ENCODE results near the gene FALEC. TPM values are rescaled to one million over a fixed set of nuclear protein-coding genes. Genes with fewer than 3 reads are reported as not detected.

Gene FALEC
- total RNA-seq, 2 experiments from 2014 or later: not detected

DNA sequence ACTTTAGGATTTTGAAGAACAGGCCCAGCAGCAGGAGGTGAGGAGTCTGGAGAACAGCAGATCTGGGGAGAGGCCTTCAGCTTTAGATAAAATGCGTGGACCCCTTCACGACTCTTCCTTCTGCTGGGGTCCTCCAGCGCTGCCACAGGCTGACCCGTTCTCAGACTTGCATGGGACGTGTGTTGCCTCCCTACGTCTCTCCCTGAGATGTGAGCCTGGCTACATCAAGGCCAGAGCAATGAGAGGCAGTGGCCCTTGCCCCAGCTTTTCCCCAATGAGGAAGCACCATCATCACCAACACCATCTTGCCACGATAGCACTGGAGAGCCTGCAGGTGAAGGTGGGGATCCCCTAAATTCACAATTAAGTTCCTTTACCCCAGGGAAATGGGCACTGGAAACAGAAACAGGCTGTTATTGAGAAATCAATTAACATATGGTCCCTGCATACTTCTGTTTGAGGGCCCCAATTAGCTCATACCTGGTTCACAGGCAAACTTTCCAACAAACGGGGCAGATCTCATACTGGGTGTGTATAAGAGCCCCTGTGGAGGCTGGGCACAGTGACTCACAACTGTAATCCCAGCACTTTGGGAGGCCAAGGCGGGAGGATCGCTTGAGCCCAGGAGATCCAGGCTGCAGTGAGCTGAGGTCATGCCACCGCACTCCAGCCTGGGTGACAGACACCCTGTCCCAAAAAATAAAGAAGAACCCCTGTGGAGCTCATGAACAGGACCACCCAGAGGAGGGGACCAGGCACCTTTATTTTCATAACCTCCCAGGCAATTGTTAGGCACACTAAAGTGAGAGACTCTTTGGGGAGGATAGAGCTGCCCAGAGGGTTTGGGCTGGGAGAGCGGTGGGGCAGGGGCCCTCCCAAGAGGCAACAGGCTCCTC is 21.5 kb downstream of the FALEC start:
- intact Hi-C loops (cut with micrococcal nuclease): no loop called here
- Mint-ChIP-seq H3K36me3 (ENCODE audit: low read depth) (no peaks in the 10 kb centered on the region), H3K4me1 (ENCODE audit: low read depth) (no peaks in the 10 kb centered on the region), H3K27me3 (no peaks in the 10 kb centered on the region), H3K9me3 (no peaks in the 10 kb centered on the region), H3K27ac (no peak overlapping the region), H3K4me3 (no peak overlapping the region)
- ChIA-PET CTCF (interaction anchor here (1.2 to 2.4 kb wide), 2 partner anchors 12 to 23 kb away, joined by 3 to 10 read pairs; partner anchors contain the start of gene ADAMTSL4), POLR2A (interaction anchor here (0.7 to 0.8 kb wide), 2 partner anchors 11 to 21 kb away, joined by 3 read pairs; no protein-coding TSS in a partner anchor)
- no peak for TF ChIP-seq CTCF (IDR thresholded peaks at IDR 0.05)
- DNase-seq (no peak), ATAC-seq (no peak)

DNA sequence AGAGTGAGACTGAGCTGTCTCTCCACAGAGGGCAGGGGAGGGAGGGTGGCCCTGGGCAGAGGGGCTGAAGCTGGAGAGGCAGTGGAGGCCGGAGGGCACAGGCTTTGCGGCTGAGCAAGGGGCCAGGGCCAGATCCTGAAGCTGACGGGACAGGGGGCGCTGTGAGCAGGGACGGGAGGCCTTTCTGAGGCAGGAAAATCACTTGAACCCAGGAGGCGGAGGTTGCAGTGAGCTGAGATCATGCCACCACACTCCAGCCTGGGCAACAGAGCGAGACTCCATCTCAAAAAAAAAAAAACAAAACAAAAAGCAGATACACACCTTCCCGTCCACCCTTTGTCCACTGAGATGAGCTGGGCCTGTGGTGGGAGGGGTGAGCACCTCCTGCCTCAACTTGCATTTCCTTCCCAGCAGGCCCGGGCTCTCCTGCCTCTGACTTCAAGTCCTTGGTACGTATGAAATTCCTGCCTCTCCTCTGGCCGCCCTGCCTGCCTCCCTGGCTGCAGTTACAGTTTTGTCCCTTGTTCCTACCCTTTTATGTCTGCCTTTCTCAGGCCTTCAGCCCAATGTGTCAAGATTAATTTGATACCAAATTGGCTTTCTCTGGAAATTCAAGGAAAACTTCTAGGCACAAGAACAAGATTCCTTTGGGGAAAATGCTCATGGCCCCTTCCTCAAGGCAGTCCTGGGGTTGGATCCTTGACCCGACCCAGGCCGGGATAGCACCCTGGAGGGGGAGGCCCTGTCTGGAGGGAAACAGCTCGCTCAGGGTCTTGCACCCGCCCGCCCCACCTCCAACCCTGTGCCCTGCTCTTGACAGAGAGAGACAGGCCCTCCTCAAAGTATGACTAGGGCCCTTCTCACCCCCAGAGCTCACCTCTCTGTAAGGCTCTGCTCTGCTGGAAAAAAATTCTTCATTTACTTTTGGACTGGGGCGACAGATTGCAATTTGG is 22.5 kb downstream of the FALEC start:
- no peaks in the 10 kb centered on the region for H3K36me3 Mint-ChIP-seq (ENCODE audit: low read depth)
- H3K4me1 Mint-ChIP-seq (ENCODE audit: low read depth): no peaks in the 10 kb centered on the region
- ATAC-seq: no peak
- POLR2A ChIA-PET: no interaction called here
- H3K9me3 Mint-ChIP-seq: no peaks in the 10 kb centered on the region
- intact Hi-C loops (cut with micrococcal nuclease): no loop called here
- no peak overlapping the region for H3K4me3 Mint-ChIP-seq
- H3K27me3 Mint-ChIP-seq: no peaks in the 10 kb centered on the region
- CTCF ChIA-PET: interaction anchor here (1.2 kb wide), 1 partner anchor 11 kb away, joined by 3 read pairs; the partner anchor contains the start of gene ADAMTSL4
- no peak for DNase-seq
- no peak for TF ChIP-seq CTCF (IDR thresholded peaks at IDR 0.05)
- no peak overlapping the region for H3K27ac Mint-ChIP-seq

DNA sequence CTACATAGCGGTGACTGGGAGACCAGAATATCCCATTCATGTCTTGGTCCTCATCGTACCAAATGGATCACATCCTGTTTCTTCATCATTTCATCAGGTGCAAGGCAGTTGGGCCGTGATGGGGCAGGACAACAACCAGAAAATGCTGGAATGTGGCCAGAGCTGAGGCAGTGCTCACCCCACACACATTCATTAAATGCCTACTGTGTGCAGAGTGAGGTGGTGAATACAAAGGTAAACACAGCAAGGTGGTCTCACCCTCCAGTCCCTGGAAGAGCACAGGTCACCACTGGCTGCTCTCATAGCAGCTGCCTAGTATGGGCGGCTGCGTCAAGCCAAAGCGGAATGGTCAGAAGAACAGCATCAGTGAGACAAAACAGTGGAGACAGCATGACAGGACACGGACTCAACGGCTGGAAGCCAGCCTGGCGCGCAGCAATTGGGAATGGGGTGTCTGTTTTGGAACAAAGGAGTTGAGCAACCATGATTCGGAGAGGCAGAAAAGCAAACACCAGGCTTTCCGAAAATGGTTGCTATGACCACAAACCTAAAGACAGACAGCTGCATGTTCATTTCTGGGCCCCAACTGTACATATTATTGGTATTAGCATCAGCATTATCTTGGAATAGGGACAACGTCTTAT is 28.1 kb downstream of the FALEC start:
- intact Hi-C loops (cut with micrococcal nuclease): no loop called here
- no peak for DNase-seq
- no peaks in the 10 kb centered on the region for H3K36me3 Mint-ChIP-seq (ENCODE audit: low read depth)
- CTCF ChIA-PET: interaction anchor here (1.2 to 3.5 kb wide), 3 partner anchors 11 to 25 kb away, joined by 3 to 16 read pairs (median 4); no protein-coding TSS in a partner anchor
- no peak overlapping the region for H3K27ac Mint-ChIP-seq
- no peak for TF ChIP-seq CTCF (IDR thresholded peaks at IDR 0.05)
- H3K4me3 Mint-ChIP-seq: no peak overlapping the region
- peaks cover 3% of the 10 kb centered on the region for H3K4me1 Mint-ChIP-seq (ENCODE audit: low read depth)
- no peaks in the 10 kb centered on the region for H3K9me3 Mint-ChIP-seq
- H3K27me3 Mint-ChIP-seq: peaks cover 14% of the 10 kb centered on the region
- POLR2A ChIA-PET: interaction anchor here (0.6 to 1.3 kb wide), 3 partner anchors 66 to 175 kb away, joined by 3 read pairs; no protein-coding TSS in a partner anchor
- ATAC-seq: no peak

- Mint-ChIP-seq H3K9me3 (no peaks in the 10 kb centered on the region), H3K27me3 (peaks cover 14% of the 10 kb centered on the region), H3K4me3 (no peak overlapping the region), H3K36me3 (ENCODE audit: low read depth) (no peaks in the 10 kb centered on the region), H3K4me1 (ENCODE audit: low read depth) (peaks cover 3% of the 10 kb centered on the region), H3K27ac (no peak overlapping the region)
- intact Hi-C loops (cut with micrococcal nuclease): no loop called here
- POLR2A ChIA-PET: interaction anchor here (0.6 to 1.3 kb wide), 3 partner anchors 67 to 175 kb away, joined by 3 read pairs; no protein-coding TSS in a partner anchor
- ATAC-seq (no peak), DNase-seq (no peak)
- TF ChIP-seq CTCF (IDR thresholded peaks at IDR 0.05): no peak
- CTCF ChIA-PET: interaction anchor here (1.2 to 3.5 kb wide), 4 partner anchors 12 to 289 kb away, joined by 3 to 16 read pairs (median 4); no protein-coding TSS in a partner anchor
Measured at GRCh38 chr1:150544204-150544603, 28.7 kb downstream of the FALEC start.

All from activated CD8-positive, alpha-beta T cell treated with anti-CD3 and anti-CD28 coated beads for 36 hours (primary cell).